ENCODE results near the gene ALOX12B.

GRCh38 chr17:8032442-8032841 is 55.1 kb downstream of the ALOX12B start:
- TF ChIP-seq CTCF (IDR thresholded peaks at IDR 0.05) (no peak), NFIC (IDR thresholded peaks at IDR 0.05; ENCODE audit: borderline replicate concordance) (no peak), SMC3 (IDR thresholded peaks at IDR 0.05; ENCODE audit: low read depth, low read length) (no peak), POLR2AphosphoS5 (IDR thresholded peaks at IDR 0.05; ENCODE audit: low read depth, low read length) (no peak), FOXM1 (IDR thresholded peaks at IDR 0.05; ENCODE audit: low read depth) (no peak), TEAD4 (IDR thresholded peaks at IDR 0.05; ENCODE audit: borderline replicate concordance, insufficient read depth) (no peak), TAF1 (IDR thresholded peaks at IDR 0.05; ENCODE audit: borderline replicate concordance, low read depth, low read length) (no peak), MXI1 (IDR thresholded peaks at IDR 0.05; ENCODE audit: low read depth, low read length) (no peak)
